Progenitor cell of endocrine pancreas (in vitro differentiated cells): ENCODE measurements around the gene PAX1. TPM values are rescaled to one million over a fixed set of nuclear protein-coding genes. Genes with fewer than 3 reads are reported as not detected.
A peak's percentile ranks its signal among the peaks of the same experiment; 100 is the strongest.

ENCODE experiments used
- DNase-seq: peaks from one replicate; pipeline ENCODE4 v3.0.0; 2021; ENCODE audit warnings: low spot score; ENCODE audit not compliant: unreplicated experiment
- H3K27ac Mint-ChIP-seq: 2 replicates; pipeline ENCODE4 v1.8.0; 2021; ENCODE audit warnings: mild to moderate bottlenecking, moderate library complexity, mixed read lengths
- H3K27me3 Mint-ChIP-seq: 2 replicates; pipeline ENCODE4 v1.8.0; 2021; ENCODE audit warnings: mixed read lengths
- H3K36me3 Mint-ChIP-seq: 2 replicates; pipeline ENCODE4 v1.8.0; 2022; ENCODE audit warnings: mixed read lengths; ENCODE audit not compliant: insufficient read depth
- H3K4me1 Mint-ChIP-seq: 2 replicates; pipeline ENCODE4 v1.8.0; 2021; ENCODE audit warnings: low read depth, mixed read lengths
- H3K4me3 Mint-ChIP-seq: 2 replicates; pipeline ENCODE4 v1.8.0; 2021; ENCODE audit warnings: low read depth, mild to moderate bottlenecking, moderate library complexity, mixed read lengths
- H3K9me3 Mint-ChIP-seq: 2 replicates; pipeline ENCODE4 v1.8.0; 2021; ENCODE audit warnings: low read depth, mixed read lengths
- total RNA-seq: library from RNA; stranded (reverse); gene quantifications from 2 replicates; pipeline ENCODE4 v1.2.1, GENCODE V29; 2021
- TF ChIP-seq, protein P1 (sequence below): fragments of 200-600 bp; sonication (generic); IDR thresholded peaks from one replicate; pipeline ENCODE4 v1.5.0; 2021; ENCODE audit warnings: antibody characterized with exemption, mild to moderate bottlenecking; ENCODE audit not compliant: unreplicated experiment

The PAX1 gene
- total RNA-seq, 1 donor from 2014 or later, result 1.3 TPM

GRCh38 chr20:21681922-21682318 lies 23.5 kb upstream of the PAX1 start:
- TF ChIP-seq, protein P1, sequence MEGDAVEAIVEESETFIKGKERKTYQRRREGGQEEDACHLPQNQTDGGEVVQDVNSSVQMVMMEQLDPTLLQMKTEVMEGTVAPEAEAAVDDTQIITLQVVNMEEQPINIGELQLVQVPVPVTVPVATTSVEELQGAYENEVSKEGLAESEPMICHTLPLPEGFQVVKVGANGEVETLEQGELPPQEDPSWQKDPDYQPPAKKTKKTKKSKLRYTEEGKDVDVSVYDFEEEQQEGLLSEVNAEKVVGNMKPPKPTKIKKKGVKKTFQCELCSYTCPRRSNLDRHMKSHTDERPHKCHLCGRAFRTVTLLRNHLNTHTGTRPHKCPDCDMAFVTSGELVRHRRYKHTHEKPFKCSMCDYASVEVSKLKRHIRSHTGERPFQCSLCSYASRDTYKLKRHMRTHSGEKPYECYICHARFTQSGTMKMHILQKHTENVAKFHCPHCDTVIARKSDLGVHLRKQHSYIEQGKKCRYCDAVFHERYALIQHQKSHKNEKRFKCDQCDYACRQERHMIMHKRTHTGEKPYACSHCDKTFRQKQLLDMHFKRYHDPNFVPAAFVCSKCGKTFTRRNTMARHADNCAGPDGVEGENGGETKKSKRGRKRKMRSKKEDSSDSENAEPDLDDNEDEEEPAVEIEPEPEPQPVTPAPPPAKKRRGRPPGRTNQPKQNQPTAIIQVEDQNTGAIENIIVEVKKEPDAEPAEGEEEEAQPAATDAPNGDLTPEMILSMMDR, result no peak
- Mint-ChIP-seq H3K9me3 (no peaks in the 10 kb centered on the region), H3K4me1 (no peaks in the 10 kb centered on the region), H3K4me3 (no peak overlapping the region), H3K27ac (no peak overlapping the region), H3K36me3 (no peaks in the 10 kb centered on the region), H3K27me3 (peaks cover 26% of the 10 kb centered on the region)
- DNase-seq, result no peak

GRCh38 chr20:21682521-21682954 lies 22.9 kb upstream of the PAX1 start:
- DNase-seq, result no peak
- TF ChIP-seq, protein P1, result no peak

GRCh38 chr20:21684671-21685070 lies 20.8 kb upstream of the PAX1 start:
- no peak for DNase-seq
- Mint-ChIP-seq H3K4me3 (no peak overlapping the region), H3K36me3 (no peaks in the 10 kb centered on the region), H3K27ac (no peak overlapping the region), H3K4me1 (no peaks in the 10 kb centered on the region), H3K9me3 (no peaks in the 10 kb centered on the region), H3K27me3 (peaks cover 39% of the 10 kb centered on the region)
- TF ChIP-seq, protein P1, result no peak

More at GRCh38 chr20:21682521-21682954, 22.9 kb upstream of the PAX1 start:
- Mint-ChIP-seq H3K27me3 (peaks cover 28% of the 10 kb centered on the region), H3K4me1 (no peaks in the 10 kb centered on the region), H3K9me3 (no peaks in the 10 kb centered on the region), H3K4me3 (no peak overlapping the region), H3K27ac (no peak overlapping the region), H3K36me3 (no peaks in the 10 kb centered on the region)

DNA sequence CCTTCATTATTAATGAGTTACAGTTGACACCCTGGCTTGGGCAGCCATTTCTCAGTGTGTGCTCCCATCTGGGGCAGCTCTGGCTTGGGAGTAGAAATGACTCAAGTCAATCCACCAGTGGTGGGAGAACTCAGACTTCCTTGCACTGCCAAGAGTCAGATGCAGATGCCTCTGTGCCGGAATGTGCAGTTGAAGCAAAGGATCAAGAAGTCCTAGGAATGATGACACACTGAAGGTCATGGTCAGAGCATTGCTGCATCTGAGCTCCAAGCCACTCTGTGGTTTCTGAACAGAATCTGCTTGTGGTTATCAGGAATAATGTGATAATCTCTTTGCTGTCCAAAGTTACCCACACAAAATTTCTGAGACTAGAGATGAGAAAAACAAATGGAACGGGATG lies 19.5 kb upstream of the PAX1 start:
- no peaks in the 10 kb centered on the region for H3K36me3 Mint-ChIP-seq
- peaks cover 42% of the 10 kb centered on the region for H3K27me3 Mint-ChIP-seq
- TF ChIP-seq, protein P1, result no peak
- no peaks in the 10 kb centered on the region for H3K9me3 Mint-ChIP-seq
- DNase-seq, result no peak
- no peaks in the 10 kb centered on the region for H3K4me1 Mint-ChIP-seq
- no peak overlapping the region for H3K4me3 Mint-ChIP-seq
- H3K27ac Mint-ChIP-seq, result no peak overlapping the region

DNA sequence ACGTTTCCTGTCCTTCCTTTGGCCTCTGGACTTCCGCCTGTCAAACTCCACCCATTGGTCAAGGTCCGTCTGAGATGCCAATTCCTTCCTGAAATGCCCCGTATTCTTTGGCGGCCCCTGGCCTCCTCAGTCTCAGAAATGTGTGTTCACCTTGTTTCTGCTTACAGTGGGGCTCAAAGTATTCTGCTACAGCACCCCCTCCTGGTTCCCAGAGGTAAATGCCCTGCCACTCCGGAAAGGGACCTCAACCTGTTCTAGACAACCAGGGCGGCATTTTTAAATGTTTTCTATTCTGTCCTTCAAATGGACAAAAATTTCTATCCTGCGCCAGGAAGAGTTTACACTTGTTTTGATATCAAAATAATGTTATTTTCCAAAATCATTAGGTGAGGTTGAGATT lies 12.1 kb upstream of the PAX1 start:
- H3K27me3 Mint-ChIP-seq, result peaks cover 63% of the 10 kb centered on the region
- TF ChIP-seq, protein P1, result peak; percentile 58
- H3K9me3 Mint-ChIP-seq, result no peaks in the 10 kb centered on the region
- no peaks in the 10 kb centered on the region for H3K4me1 Mint-ChIP-seq
- no peak for DNase-seq
- H3K27ac Mint-ChIP-seq, result no peak overlapping the region
- H3K4me3 Mint-ChIP-seq, result no peak overlapping the region
- no peaks in the 10 kb centered on the region for H3K36me3 Mint-ChIP-seq
